ENCODE data around the gene BPI.

- TF ChIP-seq, protein P1, sequence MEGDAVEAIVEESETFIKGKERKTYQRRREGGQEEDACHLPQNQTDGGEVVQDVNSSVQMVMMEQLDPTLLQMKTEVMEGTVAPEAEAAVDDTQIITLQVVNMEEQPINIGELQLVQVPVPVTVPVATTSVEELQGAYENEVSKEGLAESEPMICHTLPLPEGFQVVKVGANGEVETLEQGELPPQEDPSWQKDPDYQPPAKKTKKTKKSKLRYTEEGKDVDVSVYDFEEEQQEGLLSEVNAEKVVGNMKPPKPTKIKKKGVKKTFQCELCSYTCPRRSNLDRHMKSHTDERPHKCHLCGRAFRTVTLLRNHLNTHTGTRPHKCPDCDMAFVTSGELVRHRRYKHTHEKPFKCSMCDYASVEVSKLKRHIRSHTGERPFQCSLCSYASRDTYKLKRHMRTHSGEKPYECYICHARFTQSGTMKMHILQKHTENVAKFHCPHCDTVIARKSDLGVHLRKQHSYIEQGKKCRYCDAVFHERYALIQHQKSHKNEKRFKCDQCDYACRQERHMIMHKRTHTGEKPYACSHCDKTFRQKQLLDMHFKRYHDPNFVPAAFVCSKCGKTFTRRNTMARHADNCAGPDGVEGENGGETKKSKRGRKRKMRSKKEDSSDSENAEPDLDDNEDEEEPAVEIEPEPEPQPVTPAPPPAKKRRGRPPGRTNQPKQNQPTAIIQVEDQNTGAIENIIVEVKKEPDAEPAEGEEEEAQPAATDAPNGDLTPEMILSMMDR (optimal IDR thresholded peaks at IDR 0.05 in 1 of 3, IDR thresholded peaks at IDR 0.05 in 1 of 3, conservative IDR thresholded peaks at IDR 0.05 in 1 of 3; ENCODE audit: extremely low read depth in 1 of 3, insufficient read depth in 2 of 3, low read length in 3 of 3), result no peak
- TF ChIP-seq EZH2 (IDR thresholded peaks at IDR 0.05; ENCODE audit: low read length), result no peak
Measured at GRCh38 chr20:38296433-38296832, 7.5 kb upstream of the BPI start.

Data from keratinocyte (primary cell).